ENCODE data around the gene HIVEP3.

The HIVEP3 gene

GRCh38 chr1:41487126-41488039, 431.3 kb downstream of the HIVEP3 start:
- no peak for DNase-seq

- no peak for DNase-seq
These were observed 432.2 kb downstream of the HIVEP3 start for GRCh38 chr1:41486371-41487125.

DNA sequence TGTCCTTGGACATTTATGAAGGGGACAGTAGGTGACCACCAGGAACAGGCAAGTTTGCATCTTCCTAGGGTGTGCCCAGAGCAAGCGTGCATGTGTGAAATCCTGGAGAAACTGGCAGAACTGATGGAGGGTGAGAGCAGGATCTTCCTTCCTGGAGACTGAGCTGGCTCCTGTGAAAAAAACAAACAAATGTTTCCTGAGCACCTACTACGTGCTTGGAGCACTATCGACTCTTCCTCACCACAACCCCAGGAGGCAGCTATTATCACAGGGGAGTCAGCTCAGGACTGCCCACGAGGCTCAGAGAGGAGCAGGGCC, 432.7 kb downstream of the HIVEP3 start:
- no peak for DNase-seq

DNA sequence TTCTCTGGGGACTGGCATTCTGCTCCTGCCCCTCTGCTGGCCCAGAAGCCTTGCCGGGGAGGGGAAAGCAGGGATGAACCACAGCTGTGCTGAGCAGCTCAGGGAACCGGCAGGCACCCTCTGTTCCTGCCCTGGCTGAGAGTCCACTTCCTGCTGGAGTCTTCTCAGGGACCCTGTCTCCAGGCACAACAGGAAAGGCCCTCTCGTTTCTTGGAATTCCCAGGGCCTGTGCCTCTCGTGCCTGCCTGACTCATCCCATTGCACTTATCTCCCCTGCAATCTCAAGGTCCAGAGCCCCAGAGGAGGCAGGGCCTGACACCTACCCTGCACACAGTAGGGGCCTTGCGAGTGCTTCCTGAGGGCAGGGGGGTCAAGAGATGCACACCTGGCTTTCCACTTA, 433.1 kb downstream of the HIVEP3 start:
- DNase-seq = no peak

DNA sequence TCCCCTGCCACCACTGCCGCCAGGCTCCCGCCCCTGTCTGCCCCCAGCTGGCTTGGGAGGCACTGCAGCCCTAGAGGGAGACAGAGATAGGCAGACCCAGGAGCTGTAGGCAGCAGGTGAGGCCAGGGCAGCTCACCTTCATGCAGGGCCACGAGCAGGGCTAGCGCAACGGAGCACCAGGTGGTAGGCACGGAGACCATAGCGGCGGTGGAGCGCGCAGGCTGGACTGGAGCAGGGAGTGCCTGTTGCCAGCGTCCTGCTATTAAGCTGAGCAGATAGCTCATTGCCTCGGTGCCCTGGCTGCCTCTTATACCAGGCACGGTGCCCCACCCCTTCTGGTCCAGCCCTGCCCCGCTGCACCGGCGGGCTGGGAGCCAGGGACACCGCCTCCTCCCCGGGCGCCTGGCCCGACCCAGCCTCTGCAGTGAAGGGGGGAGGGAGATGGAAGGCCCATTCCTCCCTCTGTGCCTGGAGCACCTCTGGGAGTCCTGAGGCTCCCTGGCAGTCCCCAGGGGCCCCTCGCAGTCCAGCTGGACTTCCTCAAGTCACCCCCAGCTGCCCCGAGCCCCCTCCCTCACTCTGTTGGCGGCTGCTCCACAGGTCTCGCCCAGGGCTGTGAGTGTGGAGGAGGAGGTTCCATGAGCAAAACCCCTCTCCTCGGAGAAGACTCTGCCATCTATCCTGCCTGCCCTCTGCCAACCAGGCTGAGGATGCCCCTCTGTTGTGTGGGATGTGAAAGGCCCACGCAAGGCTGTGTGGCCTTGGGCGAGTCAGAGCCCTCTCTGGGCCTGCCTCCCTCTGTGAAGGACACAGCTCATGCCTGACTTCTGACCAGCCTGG, 434.1 kb downstream of the HIVEP3 start, which contains the start of gene EDN2:
TSS of gene EDN2 (minus strand) at position 282 of the 840 bp plus-strand sequence. CDS start at position 200, 82 bp downstream.
- no peak for DNase-seq

- DNase-seq = no peak
These were observed 434.7 kb downstream of the HIVEP3 start for GRCh38 chr1:41483960-41484401.

GRCh38 chr1:41483001-41483850, 435.5 kb downstream of the HIVEP3 start:
- DNase-seq = no peak

GRCh38 chr1:41482001-41482765, 436.5 kb downstream of the HIVEP3 start:
- DNase-seq = no peak

- DNase-seq = no peak
These were observed 437.5 kb downstream of the HIVEP3 start for GRCh38 chr1:41481109-41481775.

DNA sequence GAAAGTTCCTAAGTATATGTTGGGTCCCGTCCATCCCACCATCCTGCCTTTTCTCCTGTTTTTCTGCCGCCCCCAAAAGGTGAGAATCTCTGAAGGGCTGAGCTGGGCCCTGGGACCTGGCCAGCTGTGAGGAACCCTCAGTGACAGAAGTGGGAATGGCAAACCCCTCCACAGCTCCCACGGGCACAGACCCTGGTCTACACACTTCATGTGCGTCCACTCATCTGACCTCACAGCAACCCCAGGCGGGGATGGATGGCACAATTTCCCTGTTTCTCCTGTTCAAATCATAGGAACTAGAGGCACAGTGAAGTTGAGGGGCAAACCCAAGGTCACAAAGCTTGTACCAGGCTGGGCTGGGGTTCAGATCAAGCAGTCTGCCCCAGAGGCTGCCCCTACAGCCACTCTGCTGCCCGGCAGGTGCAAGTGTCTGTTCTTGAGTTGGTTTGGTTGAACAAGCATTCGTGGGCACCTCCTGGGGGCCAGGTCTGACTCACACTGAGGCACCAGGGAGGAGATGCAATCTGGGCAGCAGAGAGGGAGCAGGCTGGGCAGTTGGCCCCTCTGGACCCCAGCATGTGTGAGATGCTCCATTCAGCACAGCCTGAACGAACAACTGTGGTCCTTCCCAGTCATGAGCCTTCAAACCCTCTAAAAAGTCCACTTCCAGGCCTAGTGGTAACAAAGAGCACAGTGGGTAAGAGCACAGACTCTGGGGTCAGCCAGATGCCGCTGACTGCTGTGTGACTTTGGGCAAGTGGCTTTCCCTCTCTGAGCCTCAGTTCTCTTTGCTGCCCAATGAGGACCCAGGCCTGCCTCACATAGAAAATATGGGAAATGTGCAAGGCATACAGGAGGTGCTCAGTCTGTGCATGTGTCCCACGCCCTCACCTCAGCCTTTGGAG, 438.3 kb downstream of the HIVEP3 start:
- no peak for DNase-seq

DNA sequence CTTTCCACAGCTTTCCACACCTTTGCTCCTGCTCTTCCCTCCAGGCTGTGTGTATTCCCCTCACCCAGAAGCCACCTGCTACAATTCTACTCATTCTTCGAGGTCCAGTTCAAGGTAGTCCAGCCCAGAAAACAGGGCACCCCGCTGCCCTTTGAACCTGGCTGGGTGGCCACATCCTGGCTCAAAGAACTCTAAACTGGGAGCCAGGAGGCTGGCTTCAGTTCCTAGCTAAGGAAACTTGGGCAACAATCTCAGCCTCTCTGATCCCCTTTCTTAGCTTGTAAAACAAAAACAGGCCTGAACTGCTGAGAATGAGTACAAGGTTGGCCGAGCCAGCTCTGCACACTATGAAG, 438.9 kb downstream of the HIVEP3 start:
- DNase-seq = no peak

GRCh38 chr1:41479000-41479807, 439.5 kb downstream of the HIVEP3 start:
- no peak for DNase-seq

GRCh38 chr1:41478118-41478748, 440.5 kb downstream of the HIVEP3 start:
- no peak for DNase-seq

GRCh38 chr1:41476807-41477361, 441.8 kb downstream of the HIVEP3 start:
- DNase-seq = no peak

GRCh38 chr1:41475859-41476567, 442.7 kb downstream of the HIVEP3 start:
- no peak for DNase-seq

DNA sequence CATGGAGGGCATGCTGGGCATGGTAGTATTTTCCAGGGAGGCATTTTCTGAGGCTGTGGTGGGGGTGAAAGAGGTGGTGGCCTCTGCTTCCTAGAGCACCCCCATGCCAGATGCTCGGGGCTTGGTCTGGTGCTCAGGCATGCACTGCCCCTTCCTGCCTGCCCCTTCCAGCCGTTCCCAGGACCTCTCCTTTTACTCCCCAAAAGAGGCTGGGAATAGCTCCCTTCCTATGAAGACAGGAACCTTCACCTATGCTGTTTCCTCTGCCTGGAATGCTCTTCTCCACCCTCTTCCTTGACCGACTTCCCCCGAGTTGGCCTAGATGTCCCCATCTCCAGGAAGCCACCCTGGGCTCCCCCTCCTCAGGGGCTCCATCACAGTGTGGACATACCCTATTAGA, 443.4 kb downstream of the HIVEP3 start:
- DNase-seq = no peak

All from activated T-cell treated with anti-CD3 and anti-CD28 coated beads for 4 hours (primary cell).